Karpas-422 (cell line): ENCODE results near the gene ROR1. TPM values are rescaled to one million over a fixed set of nuclear protein-coding genes. Genes with fewer than 3 reads are reported as not detected.

Experiments used
- DNase-seq: peaks from one replicate; pipeline ENCODE4 v3.0.0-alpha.2; 2015
- H2AFZ ChIP-seq: fragments of 200-600 bp; sonication (generic); 2 replicates; pipeline ENCODE4 v1.6.1; 2014; ENCODE audit warnings: antibody characterized with exemption, low read length, mixed read lengths
- H3K27ac ChIP-seq: fragments of 200-600 bp; sonication (generic); 2 replicates; pipeline ENCODE4 v1.5.1; 2014; ENCODE audit warnings: mild to moderate bottlenecking, low read length, moderate library complexity
- H3K27me3 ChIP-seq: fragments of 200-600 bp; sonication (generic); 2 replicates; pipeline ENCODE4 v1.6.1; 2014; ENCODE audit warnings: low read length, mixed read lengths
- H3K36me3 ChIP-seq: fragments of 200-600 bp; sonication (generic); 2 replicates; pipeline ENCODE4 v1.6.1; 2014; ENCODE audit warnings: low read length, mixed read lengths; ENCODE audit not compliant: insufficient read depth
- H3K4me1 ChIP-seq: fragments of 200-600 bp; sonication (generic); 2 replicates; pipeline ENCODE4 v1.6.1; 2014; ENCODE audit warnings: mild to moderate bottlenecking, low read length, mixed read lengths
- H3K4me2 ChIP-seq: fragments of 200-600 bp; sonication (generic); 2 replicates; pipeline ENCODE4 v1.6.1; 2014; ENCODE audit warnings: low read length, low read depth, mild to moderate bottlenecking; ENCODE audit not compliant: poor library complexity, severe bottlenecking
- H3K4me3 ChIP-seq: fragments of 200-600 bp; sonication (generic); 2 replicates; pipeline ENCODE4 v1.5.1; 2014; ENCODE audit warnings: mild to moderate bottlenecking, antibody characterized with exemption, low read length, mixed read lengths
- H3K79me2 ChIP-seq: fragments of 200-600 bp; sonication (generic); 2 replicates; pipeline ENCODE4 v1.6.1; 2014; ENCODE audit warnings: mild to moderate bottlenecking, low read length, mixed read lengths
- H3K9ac ChIP-seq: fragments of 200-600 bp; sonication (generic); 2 replicates; pipeline ENCODE4 v1.6.0; 2014; ENCODE audit warnings: low read length
- H3K9me2 ChIP-seq: fragments of 200-600 bp; sonication (generic), shearing (Covaris generic); replicated peaks from 2 replicates; pipeline ENCODE4 v1.6.0; 2014; ENCODE audit warnings: mild to moderate bottlenecking, low read length, moderate library complexity; ENCODE audit not compliant: insufficient read depth
- H3K9me3 ChIP-seq: fragments of 300-700, 200-600 bp; sonication (generic); 2 replicates; pipeline ENCODE4 v1.6.1; 2014; ENCODE audit warnings: low read length, mixed read lengths
- H4K20me1 ChIP-seq: fragments of 200-600 bp; sonication (generic); 2 replicates; pipeline ENCODE4 v1.6.1; 2014; ENCODE audit warnings: mild to moderate bottlenecking, antibody characterized with exemption, low read length, low read depth; ENCODE audit not compliant: insufficient read depth
- total RNA-seq: library from RNA; depleted of rRNA; stranded (reverse); fragments of >200 nt; shearing (Covaris generic); gene quantifications from 2 replicates; pipeline ENCODE4 v1.2.3, GENCODE V29; 2014; ENCODE audit warnings: low replicate concordance

The ROR1 gene
- total RNA-seq, 1 experiment from 2014 or later: not detected

- Histone ChIP-seq H3K27me3 (no peaks in the 10 kb centered on the region), H3K27ac (no peak overlapping the region), H3K9ac (no peak overlapping the region), H4K20me1 (no peaks in the 10 kb centered on the region), H3K36me3 (no peaks in the 10 kb centered on the region), H3K9me3 (no peaks in the 10 kb centered on the region), H2AFZ (no peak overlapping the region), H3K4me3 (no peak overlapping the region), H3K4me1 (no peaks in the 10 kb centered on the region), H3K4me2 (no peak overlapping the region), H3K9me2 (no peaks in the 10 kb centered on the region), H3K79me2 (no peaks in the 10 kb centered on the region)
- DNase-seq: no peak
These were observed 232.0 kb downstream of the ROR1 start for GRCh38 chr1:64005801-64006200.

- H3K27me3 ChIP-seq: no peaks in the 10 kb centered on the region
- no peaks in the 10 kb centered on the region for H3K9me3 ChIP-seq
- DNase-seq: no peak
- no peak overlapping the region for H2AFZ ChIP-seq
- H3K4me1 ChIP-seq: no peaks in the 10 kb centered on the region
- no peaks in the 10 kb centered on the region for H3K9me2 ChIP-seq
- no peak overlapping the region for H3K4me3 ChIP-seq
- H3K9ac ChIP-seq: no peak overlapping the region
- H3K36me3 ChIP-seq: no peaks in the 10 kb centered on the region
- no peak overlapping the region for H3K27ac ChIP-seq
- H4K20me1 ChIP-seq: no peaks in the 10 kb centered on the region
- no peaks in the 10 kb centered on the region for H3K79me2 ChIP-seq
- H3K4me2 ChIP-seq: no peak overlapping the region
These were observed 232.6 kb downstream of the ROR1 start for GRCh38 chr1:64006276-64007051.

GRCh38 chr1:64010316-64010715, 236.5 kb downstream of the ROR1 start:
- no peaks in the 10 kb centered on the region for H4K20me1 ChIP-seq
- H3K79me2 ChIP-seq: no peaks in the 10 kb centered on the region
- no peak overlapping the region for H3K4me3 ChIP-seq
- H3K27ac ChIP-seq: no peak overlapping the region
- no peaks in the 10 kb centered on the region for H3K27me3 ChIP-seq
- no peak overlapping the region for H3K4me2 ChIP-seq
- no peak for DNase-seq
- no peaks in the 10 kb centered on the region for H3K36me3 ChIP-seq
- no peak overlapping the region for H3K9ac ChIP-seq
- H3K9me3 ChIP-seq: no peaks in the 10 kb centered on the region
- no peaks in the 10 kb centered on the region for H3K9me2 ChIP-seq
- H3K4me1 ChIP-seq: no peaks in the 10 kb centered on the region
- no peak overlapping the region for H2AFZ ChIP-seq

- H3K79me2 ChIP-seq: no peaks in the 10 kb centered on the region
- DNase-seq: no peak
- H3K27me3 ChIP-seq: no peaks in the 10 kb centered on the region
- no peak overlapping the region for H3K27ac ChIP-seq
- no peak overlapping the region for H3K9ac ChIP-seq
- H2AFZ ChIP-seq: no peak overlapping the region
- H3K9me2 ChIP-seq: no peaks in the 10 kb centered on the region
- H3K4me3 ChIP-seq: no peak overlapping the region
- no peak overlapping the region for H3K4me2 ChIP-seq
- H3K9me3 ChIP-seq: no peaks in the 10 kb centered on the region
- no peaks in the 10 kb centered on the region for H3K36me3 ChIP-seq
- H4K20me1 ChIP-seq: no peaks in the 10 kb centered on the region
- H3K4me1 ChIP-seq: no peaks in the 10 kb centered on the region
These were observed 239.6 kb downstream of the ROR1 start for GRCh38 chr1:64013395-64013794.

- Histone ChIP-seq H3K9me2 (no peaks in the 10 kb centered on the region), H2AFZ (peak overlapping the region; percentile 13), H3K4me2 (peak overlapping the region; percentile 21)
These were observed 246.0 kb downstream of the ROR1 start for GRCh38 chr1:64019818-64020217.

GRCh38 chr1:64021066-64021465, 247.2 kb downstream of the ROR1 start:
- DNase-seq: no peak
- H3K79me2 ChIP-seq: no peaks in the 10 kb centered on the region
- H3K27me3 ChIP-seq: no peaks in the 10 kb centered on the region
- no peak overlapping the region for H3K4me3 ChIP-seq
- H2AFZ ChIP-seq: no peak overlapping the region
- H3K9me2 ChIP-seq: no peaks in the 10 kb centered on the region
- H3K36me3 ChIP-seq: no peaks in the 10 kb centered on the region
- no peak overlapping the region for H3K4me2 ChIP-seq
- H3K4me1 ChIP-seq: peaks cover 5% of the 10 kb centered on the region; the same call in 1 of the 2 replicates
- no peak overlapping the region for H3K27ac ChIP-seq
- H3K9ac ChIP-seq: no peak overlapping the region
- no peaks in the 10 kb centered on the region for H4K20me1 ChIP-seq
- H3K9me3 ChIP-seq: no peaks in the 10 kb centered on the region

More at GRCh38 chr1:64019818-64020217, 246.0 kb downstream of the ROR1 start:
- H3K36me3 ChIP-seq: no peaks in the 10 kb centered on the region
- H3K4me1 ChIP-seq: peaks cover 5% of the 10 kb centered on the region; the same call in 1 of the 2 replicates
- H3K27ac ChIP-seq: no peak overlapping the region
- H3K4me3 ChIP-seq: no peak overlapping the region
- H3K9me3 ChIP-seq: no peaks in the 10 kb centered on the region
- DNase-seq: peak; percentile 53
- 0 out of 2 replicates have a peak overlapping the region, but pooled peaks have one; percentile 2 for H3K9ac ChIP-seq
- no peaks in the 10 kb centered on the region for H3K79me2 ChIP-seq
- H4K20me1 ChIP-seq: no peaks in the 10 kb centered on the region
- H3K27me3 ChIP-seq: no peaks in the 10 kb centered on the region

GRCh38 chr1:64025051-64025450, 251.2 kb downstream of the ROR1 start:
- H3K79me2 ChIP-seq: no peaks in the 10 kb centered on the region
- H4K20me1 ChIP-seq: no peaks in the 10 kb centered on the region
- no peaks in the 10 kb centered on the region for H3K9me2 ChIP-seq
- no peak overlapping the region for H3K4me2 ChIP-seq
- H2AFZ ChIP-seq: no peak overlapping the region
- no peak for DNase-seq
- no peak overlapping the region for H3K9ac ChIP-seq
- no peaks in the 10 kb centered on the region for H3K4me1 ChIP-seq
- H3K27ac ChIP-seq: no peak overlapping the region
- no peaks in the 10 kb centered on the region for H3K9me3 ChIP-seq
- no peaks in the 10 kb centered on the region for H3K27me3 ChIP-seq
- H3K4me3 ChIP-seq: no peak overlapping the region
- H3K36me3 ChIP-seq: no peaks in the 10 kb centered on the region

- H3K27me3 ChIP-seq: no peaks in the 10 kb centered on the region
- H3K9ac ChIP-seq: no peak overlapping the region
- no peak for DNase-seq
- no peak overlapping the region for H2AFZ ChIP-seq
- H3K4me3 ChIP-seq: no peak overlapping the region
- no peaks in the 10 kb centered on the region for H3K9me3 ChIP-seq
- no peaks in the 10 kb centered on the region for H3K9me2 ChIP-seq
- no peaks in the 10 kb centered on the region for H3K36me3 ChIP-seq
- H3K79me2 ChIP-seq: no peaks in the 10 kb centered on the region
- no peaks in the 10 kb centered on the region for H3K4me1 ChIP-seq
- H3K27ac ChIP-seq: no peak overlapping the region
- no peak overlapping the region for H3K4me2 ChIP-seq
- H4K20me1 ChIP-seq: no peaks in the 10 kb centered on the region
These were observed 255.2 kb downstream of the ROR1 start for GRCh38 chr1:64029037-64029436.
